HG03432 (cell line): ENCODE data around the gene NT5C2.
"Not testable (repeated sequence)": the region's sequence is repeated elsewhere in the genome, so short reads cannot be mapped to it uniquely, and the experiment has no call there.

Experiments
- ATAC-seq: cut with Tn5 transposase; IDR thresholded peaks from one replicate; pipeline ENCODE4 v1.9.1; 2021; ENCODE audit warnings: mild to moderate bottlenecking, moderate library complexity; ENCODE audit not compliant: unreplicated experiment

NT5C2 gene

DNA sequence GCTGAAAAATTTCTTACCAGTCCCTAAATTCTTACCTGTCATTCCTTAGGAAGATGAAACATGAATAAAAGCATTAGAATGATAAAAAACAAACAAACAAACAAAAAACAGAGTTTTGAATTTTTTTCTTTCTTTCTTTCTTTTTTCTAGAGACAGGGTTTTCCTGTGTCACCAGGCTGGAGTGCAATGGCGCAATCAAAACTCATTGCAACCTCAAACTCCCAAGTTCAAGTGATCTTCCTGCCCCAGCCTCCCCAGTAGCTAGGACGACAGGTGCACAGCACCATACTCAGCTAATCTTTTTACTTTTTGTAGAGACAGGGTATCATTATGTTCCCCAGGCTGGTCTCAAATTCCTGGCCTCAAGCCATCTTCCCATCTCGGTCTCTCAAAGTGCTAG is 26.5 kb downstream of the NT5C2 start:
- ATAC-seq = no peak

DNA sequence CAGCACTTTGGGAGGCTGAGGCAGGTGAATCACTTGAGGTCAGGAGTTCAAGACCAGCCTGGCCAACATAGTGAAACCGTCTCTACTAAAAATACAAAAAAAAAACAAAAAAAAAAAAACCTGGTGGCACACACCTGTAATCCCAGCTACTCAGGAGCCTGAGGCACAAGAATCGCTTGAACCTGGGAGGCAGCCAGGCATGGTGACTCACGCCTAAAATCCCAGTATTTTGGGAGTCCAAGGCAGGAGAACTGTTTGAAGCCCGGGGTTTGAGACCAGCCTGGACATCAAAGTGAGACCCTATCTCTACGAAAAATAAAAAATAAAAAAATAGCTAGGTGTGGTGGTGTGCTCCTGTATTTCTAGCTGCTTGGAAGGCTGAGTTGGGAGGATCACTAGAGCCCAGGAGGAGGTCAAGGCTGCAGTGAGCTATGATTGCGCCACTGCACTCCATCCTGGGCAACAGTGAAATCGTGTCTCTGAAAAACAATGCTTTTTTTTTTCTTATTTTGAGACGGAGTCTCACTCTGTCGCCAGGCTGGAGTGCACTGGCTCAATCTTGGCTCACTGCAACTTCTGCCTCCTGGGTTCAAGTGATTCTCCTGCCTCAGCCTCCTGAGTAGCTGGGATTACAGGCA is 29.2 kb downstream of the NT5C2 start:
- ATAC-seq = not testable (repeated sequence)

DNA sequence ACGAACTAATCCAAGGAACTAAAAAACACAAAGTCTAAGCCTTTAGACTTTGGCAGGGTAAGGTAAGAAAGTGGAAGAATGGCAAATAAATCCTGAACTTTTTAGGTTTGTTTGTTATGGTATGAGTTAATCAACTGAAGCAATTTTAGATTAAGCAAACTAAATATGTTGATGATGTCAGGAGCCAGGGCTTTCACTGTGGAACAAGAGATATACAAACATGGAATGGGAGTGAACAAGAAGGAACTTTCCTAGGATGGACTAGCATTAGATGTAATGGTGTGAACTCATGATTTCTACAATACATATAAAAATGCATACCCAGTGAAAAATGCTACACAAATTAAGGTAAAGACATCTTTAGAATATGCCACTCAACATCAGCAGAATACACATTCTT is 35.8 kb downstream of the NT5C2 start:
- no peak for ATAC-seq

DNA sequence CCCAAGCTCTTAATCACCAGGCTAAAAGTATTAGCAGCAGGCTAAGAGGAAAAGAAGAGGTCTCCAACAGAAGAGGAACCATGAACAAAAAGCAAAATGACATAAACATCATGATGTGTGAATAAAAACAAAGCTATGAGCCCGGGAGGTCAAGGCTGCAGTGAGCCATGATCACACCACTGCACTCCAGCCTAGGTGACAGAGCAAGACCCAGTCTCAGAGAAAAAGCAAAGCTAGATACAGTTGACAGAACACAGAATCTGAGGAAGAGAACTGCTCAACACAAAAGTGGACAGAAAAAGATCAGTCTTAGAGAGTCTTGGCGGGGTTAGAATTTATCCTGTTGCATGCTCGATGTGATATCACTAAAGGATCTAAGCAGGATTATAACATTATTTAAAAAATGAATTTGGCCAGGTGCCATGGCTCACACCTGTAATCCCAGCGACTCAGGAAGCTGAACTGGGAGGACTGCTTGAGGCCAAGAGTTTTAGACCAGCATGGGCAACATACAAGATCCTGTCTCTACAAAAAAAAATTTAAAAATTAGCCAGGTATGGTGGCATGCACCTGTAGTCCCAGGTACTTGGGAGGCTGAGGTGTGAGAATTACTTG is 37.5 kb downstream of the NT5C2 start:
- ATAC-seq = no peak

DNA sequence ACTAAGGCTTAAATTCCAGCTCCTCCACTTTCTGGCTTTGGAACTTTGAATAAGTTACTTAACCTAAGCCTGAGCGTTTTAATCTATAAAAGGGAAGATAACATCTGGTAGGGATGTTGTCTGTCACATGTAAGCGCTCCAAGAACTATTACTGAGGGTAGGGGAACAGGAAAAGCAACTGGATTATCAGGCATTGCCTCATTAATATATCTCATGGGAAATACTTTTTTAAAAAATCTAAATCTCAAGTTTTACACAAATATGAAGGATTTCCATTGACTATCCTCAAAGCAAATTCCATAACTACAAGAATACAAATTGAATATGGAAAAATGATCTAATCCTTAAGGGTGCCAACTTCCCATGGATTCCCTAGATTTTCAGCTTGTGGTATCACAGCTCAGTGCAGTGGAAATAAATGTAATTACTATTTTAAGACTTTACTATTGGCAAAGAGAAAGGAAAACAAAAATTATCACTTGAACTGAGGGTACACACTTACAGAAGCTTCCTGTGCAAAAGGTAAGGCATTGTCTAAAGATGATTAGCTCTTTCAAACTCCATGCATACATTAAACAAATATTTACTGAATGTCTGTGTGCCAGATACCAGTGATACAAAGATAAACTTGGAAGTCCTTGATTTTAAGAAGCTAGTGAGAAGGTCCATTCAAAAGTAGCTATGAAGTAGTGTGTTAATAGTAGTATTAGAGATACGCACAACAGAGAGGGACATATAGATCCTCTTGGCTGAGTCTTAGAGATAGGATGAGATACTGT is 38.4 kb downstream of the NT5C2 start:
- ATAC-seq = no peak

DNA sequence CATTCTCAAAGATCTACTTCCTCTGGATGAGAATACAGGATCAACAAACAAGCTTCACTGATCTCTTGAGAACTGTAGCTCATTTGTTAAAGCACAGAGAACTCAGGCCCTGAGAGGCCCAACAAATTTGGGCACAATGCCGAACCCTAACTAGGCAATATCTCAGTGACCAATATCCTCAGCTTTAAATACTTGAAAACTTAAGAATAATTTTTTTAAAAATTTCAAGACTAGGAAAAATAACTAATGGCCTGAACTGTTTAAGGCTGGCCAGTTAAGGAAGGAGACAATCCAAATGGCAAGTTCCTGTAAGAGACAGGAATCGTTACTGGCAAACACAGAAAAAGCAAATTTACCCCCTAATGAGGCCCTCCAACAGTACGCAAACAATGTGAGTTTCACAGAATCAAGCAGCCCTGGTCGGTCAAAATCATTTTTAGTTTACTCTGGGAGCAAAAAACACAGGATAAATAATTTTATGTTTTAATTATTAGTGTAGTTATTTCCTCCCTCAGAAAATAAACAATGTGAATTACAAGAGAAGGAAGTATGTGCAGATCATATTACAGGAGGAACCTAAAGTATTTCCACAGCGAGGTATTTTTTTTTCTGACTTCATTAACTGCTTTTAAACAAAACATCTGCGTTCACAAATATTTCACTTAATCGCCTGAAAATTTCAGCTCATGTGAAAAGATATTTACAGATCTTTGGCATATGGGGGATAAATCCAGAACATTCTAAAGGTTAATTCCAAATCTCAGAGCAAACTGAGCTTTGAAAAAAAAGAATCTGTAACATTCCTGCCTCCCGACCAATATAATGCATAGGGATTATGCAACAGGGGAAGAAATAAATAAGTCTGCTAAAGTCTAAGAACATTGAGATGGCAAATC is 39.5 kb downstream of the NT5C2 start:
- ATAC-seq = no peak

DNA sequence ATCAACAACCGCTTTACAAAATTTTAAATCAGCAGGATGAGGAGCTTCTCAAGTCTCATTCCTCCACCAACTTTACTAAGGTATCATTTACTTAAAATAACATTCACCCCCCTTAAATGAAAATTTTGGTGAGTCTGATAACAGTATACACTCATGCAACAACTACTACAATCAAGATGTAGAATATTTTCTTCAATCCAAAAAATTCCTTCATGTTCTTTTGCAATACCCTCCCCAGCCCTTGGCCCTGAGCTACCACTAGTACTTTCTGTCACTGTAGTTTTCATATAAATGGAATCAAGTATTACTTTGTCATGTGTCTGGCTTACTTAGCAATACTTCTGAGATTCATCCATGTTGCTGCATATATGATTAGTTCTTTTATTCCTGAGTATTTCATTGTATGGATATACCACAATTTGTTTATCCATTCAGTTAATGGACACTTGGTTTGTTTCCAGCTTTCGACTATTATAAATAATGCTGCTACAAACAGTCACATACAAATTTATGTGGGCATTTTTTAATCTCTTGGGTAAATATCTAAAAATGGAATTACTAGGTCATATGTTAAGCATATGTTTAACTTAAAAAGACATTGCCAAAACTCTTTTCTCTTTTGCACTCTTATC is 43.0 kb downstream of the NT5C2 start:
- no peak for ATAC-seq

DNA sequence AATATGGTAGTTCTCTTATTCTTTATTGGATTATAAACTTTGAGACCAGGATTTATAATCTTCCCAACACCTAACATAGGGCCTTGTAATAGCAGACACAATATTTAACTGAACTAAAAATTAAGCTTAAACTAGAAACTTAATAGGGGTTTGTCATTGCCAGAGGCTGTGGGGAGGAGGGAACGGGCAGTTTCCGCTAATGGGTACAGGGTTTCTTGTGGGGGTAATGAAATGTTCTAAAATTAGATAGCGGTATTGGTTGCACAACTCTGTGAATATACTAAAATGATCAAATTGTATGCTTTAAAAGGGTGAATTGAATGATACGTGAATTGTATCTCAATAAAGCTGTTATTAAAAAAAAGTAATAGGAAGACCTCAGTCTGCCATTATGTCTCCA is 45.4 kb downstream of the NT5C2 start:
- ATAC-seq = no peak

DNA sequence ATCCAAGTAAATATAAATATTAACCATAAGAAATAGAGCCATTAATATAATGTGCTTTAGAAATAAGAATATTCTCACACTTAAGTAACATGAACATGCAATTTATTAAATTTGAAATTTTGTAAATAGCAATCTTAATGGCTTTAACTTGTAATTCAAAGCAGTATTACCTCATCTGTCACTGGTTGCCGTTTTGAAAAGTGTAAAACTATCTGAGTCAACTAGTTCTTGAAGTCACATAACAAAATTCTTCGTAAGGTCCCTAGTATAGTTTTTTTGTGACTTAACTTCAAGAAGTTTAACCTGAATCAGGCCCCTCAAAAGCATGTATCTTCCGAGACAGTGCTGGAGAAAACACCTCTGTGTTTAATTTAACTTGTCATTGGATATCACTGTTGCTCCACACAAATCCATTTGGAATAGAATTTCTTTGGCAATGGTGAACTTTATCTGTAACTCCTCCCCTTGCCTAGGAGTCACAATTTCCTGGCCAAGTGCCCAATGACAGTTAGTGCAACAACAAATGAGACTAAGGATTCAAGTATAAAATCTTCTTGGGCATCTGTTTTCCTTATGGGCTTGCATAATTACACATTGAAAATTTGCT is 47.1 kb downstream of the NT5C2 start:
- no peak for ATAC-seq

DNA sequence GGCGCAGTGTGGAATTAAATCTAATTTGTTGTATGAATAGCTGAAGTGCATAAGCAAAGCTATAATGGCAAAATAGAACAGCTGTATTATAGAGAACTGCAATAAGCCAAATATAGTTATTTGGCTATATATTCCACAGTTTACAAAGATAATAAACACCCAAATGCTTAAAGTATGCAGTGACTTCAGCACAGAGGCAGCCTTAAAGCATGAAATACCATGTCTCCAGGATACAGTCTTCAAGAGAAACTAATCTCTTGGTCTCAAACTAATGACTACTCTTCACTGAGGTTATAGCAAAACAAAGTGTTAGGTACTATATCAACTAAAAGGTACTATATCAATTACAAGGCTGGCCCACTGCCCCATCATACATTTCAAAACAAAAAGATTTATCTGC is 48.0 kb downstream of the NT5C2 start:
- ATAC-seq = no peak

DNA sequence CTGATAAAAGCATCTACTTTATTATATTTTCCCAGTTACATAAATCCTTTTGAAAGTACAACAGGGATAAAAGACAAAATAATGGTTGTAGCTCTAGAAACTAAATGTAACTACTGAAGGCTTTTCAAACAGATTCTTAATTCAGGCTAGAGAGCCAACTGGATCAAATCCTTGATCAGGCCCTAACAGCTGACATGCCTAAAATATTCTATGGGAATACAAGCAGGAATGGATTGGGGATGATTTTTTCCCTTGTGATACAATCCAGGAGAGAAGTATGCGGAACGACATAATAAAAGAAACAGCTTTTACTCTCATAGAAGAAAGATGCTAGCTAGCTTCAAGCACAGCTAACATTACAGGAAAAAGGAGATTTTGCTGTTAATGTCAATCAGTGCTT is 49.0 kb downstream of the NT5C2 start:
- no peak for ATAC-seq

DNA sequence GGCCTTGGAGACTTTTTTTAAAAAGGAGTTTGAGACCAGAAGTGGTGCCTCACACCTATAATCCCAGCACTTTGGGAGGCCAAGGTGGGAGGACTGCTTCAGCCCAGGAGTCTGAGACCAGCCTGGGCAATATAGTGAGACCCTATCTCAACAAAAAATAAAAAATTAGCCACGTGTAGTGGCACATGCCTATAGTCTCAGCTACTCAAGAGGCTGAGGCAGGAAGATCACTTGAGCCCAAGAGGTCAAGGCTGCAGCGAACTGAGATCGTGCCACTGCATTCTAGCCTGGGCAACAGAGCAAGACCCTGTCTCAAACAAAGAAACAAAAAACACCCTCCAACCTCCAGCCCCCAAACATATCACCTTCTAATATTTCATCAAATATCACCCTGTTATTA is 49.4 kb downstream of the NT5C2 start:
- not testable (repeated sequence) for ATAC-seq

DNA sequence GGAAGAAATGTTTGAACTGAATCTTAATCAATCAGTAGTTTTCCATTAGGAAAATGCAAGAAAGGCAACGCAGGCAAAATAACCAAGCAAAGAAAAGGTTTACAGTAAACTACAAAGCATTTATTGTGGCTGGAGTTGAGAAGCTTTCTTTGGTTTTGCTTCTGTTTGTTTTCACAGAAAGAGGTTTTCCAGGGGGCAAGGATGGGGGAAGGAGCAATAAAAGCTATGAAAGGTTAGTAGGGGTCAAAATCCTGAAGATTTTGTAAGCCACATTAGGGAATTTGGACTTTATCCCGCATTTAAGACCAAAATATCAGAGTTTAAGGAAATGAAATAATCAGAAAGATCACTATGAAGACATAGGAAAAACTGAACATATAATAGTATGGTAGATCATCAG is 51.1 kb downstream of the NT5C2 start:
- no peak for ATAC-seq

DNA sequence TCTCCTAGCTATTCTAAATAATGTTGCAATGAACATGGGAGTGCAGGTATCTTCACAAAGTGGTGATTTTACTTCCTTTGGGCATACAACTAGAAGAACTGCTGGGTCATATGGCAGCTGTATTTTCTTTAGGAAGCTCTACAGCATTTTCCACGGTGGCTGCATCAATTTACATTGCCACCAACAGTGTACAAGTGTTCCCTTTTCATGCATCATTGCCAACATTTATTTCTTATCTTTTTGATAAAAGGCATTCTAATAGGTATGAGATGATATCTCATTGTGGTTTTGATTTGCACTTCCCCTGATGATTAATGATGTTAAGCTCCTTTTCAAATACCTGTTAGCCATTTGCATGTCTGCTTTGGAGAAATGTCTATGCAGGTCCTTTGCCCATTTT is 52.6 kb downstream of the NT5C2 start:
- no peak for ATAC-seq

DNA sequence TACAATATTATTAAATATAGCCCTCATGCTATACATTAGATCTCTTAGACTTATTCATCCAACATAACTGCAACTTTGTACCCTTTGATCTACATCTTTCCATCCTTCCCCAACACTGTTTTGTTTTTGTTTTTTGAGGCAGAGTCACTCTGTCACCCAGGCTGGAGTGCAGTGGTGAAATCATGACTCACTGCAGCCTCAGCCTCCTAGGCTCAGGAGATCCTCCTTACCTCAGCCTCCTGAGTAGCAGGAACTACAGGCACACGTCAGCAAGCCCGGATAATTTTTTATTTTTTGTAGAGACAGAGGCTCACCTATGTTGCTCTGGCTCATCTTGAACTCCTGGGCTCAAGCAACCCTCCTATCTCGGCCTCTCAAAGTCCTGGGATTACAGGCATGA is 53.3 kb downstream of the NT5C2 start:
- no peak for ATAC-seq

DNA sequence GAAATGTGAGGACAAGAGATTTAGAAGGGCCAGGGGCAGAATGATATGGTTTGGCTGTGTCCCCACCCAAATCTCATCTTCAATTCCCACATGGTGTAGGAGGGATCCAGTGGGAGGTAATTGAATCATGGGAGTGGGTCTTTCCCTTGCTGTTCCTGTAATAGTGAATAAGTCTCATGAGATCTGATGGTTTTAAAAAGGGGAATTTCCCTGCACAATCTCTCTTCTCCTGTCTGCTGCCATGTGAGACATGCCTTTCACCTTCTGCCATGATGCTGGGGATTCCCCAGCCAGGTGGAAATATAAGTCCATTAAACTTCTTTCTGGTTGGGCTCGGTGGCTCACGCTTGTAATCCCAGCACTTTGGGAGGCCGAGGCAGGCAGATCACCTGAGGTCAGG is 57.9 kb downstream of the NT5C2 start:
- not testable (repeated sequence) for ATAC-seq

DNA sequence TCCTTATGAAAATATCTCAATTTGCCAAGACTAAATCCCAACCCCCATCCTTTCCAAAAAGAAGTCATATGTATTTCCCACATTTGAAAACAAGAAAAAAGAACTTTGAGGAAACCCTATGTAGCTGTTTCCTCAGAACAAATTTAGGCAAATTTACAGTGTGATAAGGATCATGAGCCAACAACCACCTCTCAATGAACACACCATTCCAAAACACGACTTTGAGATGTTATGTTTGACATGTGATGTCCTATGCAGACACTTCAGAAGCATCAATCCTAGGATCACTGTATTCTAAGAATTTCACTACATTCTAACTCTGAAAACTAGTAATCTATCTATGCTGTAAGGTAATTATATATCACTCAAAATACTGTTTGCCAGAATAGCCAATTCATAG is 62.2 kb downstream of the NT5C2 start:
- ATAC-seq = no peak

DNA sequence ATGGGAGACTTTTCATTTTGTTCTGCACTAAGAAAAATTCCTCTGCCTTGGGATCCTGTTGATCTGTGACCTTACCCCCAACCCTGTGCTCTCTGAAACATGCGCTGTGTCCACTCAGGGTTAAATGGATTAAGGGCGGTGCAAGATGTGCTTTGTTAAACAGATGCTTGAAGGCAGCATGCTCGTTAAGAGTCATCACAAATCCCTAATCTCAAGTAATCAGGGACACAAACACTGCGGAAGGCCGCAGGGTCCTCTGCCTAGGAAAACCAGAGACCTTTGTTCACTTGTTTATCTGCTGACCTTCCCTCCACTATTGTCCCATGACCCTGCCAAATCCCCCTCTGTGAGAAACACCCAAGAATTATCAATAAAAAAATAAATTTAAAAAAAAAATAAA is 62.9 kb downstream of the NT5C2 start:
- ATAC-seq = not testable (repeated sequence)

DNA sequence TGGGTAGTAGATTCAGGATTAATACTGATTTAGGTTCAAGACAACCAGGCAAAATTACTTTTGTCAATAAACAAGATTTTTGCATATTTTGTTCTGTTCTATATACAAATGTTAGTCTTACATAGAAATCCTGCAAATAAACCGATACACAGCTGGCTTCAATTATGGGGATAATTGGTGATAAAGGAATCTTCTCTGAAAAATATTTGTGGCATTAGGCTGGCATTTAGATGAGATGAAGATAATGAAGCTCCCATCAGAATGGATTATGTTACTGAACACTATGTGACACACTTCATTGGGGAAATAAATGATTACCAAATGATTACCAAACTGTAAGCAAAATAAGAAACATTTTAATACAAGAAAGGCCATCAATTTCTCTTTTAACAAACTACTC is 65.8 kb downstream of the NT5C2 start:
- ATAC-seq = no peak
